Measurements from ENCODE around the gene CLK3. TPM values are rescaled to one million over a fixed set of nuclear protein-coding genes. Genes with fewer than 3 reads are reported as not detected.

CLK3 gene
- total and polyA plus RNA-seq, 2 of the 13 experiments (the other 11 are each of a cell fraction or from before 2014, with no cell fraction given), result 41.5 to 82.0 TPM

- 0 out of 2 replicates have a peak, but pooled peaks have one; percentile 30 for TF ChIP-seq ZNF710 (CRISPR knock-in tag; IDR thresholded peaks at IDR 0.05; ENCODE audit: borderline replicate concordance)
- no peak for TF ChIP-seq MLXIP (CRISPR knock-in tag; IDR thresholded peaks at IDR 0.05; ENCODE audit: borderline replicate concordance)
- peak; percentile 64; the same call in 1 of the 2 replicates for TF ChIP-seq ZNF891 (CRISPR knock-in tag; IDR thresholded peaks at IDR 0.05)
- no peak for TF ChIP-seq PAF1 (CRISPR knock-in tag; IDR thresholded peaks at IDR 0.05)
- TF ChIP-seq ZC3H13 (CRISPR knock-in tag; IDR thresholded peaks at IDR 0.05), result peak; percentile 46; the same call in 1 of the 2 replicates
- TF ChIP-seq MAX (IDR thresholded peaks at IDR 0.05), result peak; percentile 61; the same call in 1 of the 2 replicates
- peak; percentile 51; the same call in 1 of the 2 replicates for TF ChIP-seq HOXA3 (CRISPR knock-in tag; IDR thresholded peaks at IDR 0.05)
- TF ChIP-seq ZNF790 (CRISPR knock-in tag; IDR thresholded peaks at IDR 0.05; ENCODE audit: borderline replicate concordance), result no peak
- no peak for TF ChIP-seq NFE2L2 (IDR thresholded peaks at IDR 0.05; ENCODE audit: low read length)
- TF ChIP-seq FOSL2 (CRISPR knock-in tag; IDR thresholded peaks at IDR 0.05), result peak; percentile 57
- TF ChIP-seq SATB2 (CRISPR knock-in tag; IDR thresholded peaks at IDR 0.05), result no peak
- TF ChIP-seq HNRNPL (IDR thresholded peaks at IDR 0.05; ENCODE audit: low read depth, low read length), result peak; percentile 97
- TF ChIP-seq ZNF30 (CRISPR knock-in tag; IDR thresholded peaks at IDR 0.05), result no peak
- TF ChIP-seq ZNF605 (CRISPR knock-in tag; IDR thresholded peaks at IDR 0.05), result no peak
- no peak for TF ChIP-seq JUND (CRISPR knock-in tag; IDR thresholded peaks at IDR 0.05)
- TF ChIP-seq MTA1 (CRISPR knock-in tag; IDR thresholded peaks at IDR 0.05; ENCODE audit: borderline replicate concordance), result 0 out of 2 replicates have a peak, but pooled peaks have one; percentile 28
- TF ChIP-seq PHB2 (IDR thresholded peaks at IDR 0.05; ENCODE audit: partially characterized antibody), result no peak
- TF ChIP-seq TIGD3 (CRISPR knock-in tag; IDR thresholded peaks at IDR 0.05; ENCODE audit: borderline replicate concordance), result no peak
- no peak for TF ChIP-seq ISX (CRISPR knock-in tag; conservative IDR thresholded peaks at IDR 0.05)
- TF ChIP-seq ZNF549 (CRISPR knock-in tag; IDR thresholded peaks at IDR 0.05), result no peak
- TF ChIP-seq ARNT2 (CRISPR knock-in tag; IDR thresholded peaks at IDR 0.05; ENCODE audit: low read depth), result no peak
- TF ChIP-seq CREB3 (CRISPR knock-in tag; IDR thresholded peaks at IDR 0.05), result no peak
- TF ChIP-seq ZNF207 (IDR thresholded peaks at IDR 0.05; ENCODE audit: borderline replicate concordance), result no peak
Observed at GRCh38 chr15:74620636-74621545, 5.3 kb downstream of the CLK3 start (continued).
